ENCODE data around the gene DIAPH2. TPM values are rescaled to one million over a fixed set of nuclear protein-coding genes. Genes with fewer than 3 reads are reported as not detected.

DIAPH2 gene
- total and polyA plus RNA-seq, 8 donors = 1.9 to 10.0 (median 5.9) TPM

DNA sequence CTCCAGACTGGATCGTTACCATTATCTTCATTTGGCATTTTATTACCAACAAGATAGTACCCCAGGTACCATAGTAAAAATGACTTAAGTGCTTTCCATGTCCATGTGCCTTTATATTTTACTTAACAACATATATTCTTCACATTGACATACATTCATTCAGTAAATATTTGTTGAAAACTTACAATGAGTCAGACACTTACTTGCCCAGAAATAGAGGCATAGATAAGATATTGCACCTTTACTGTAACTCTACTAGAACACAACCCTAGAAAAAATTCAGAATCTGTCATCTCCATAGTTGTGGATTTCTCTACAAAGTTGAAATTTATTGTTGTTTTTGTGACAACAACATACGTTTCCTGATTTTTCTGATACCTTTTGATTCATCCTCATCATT is 839.7 kb downstream of the DIAPH2 start:
- FAIRE-seq (no peak), ATAC-seq (no peak), DNase-seq (no peak)
- TF ChIP-seq, protein P1, sequence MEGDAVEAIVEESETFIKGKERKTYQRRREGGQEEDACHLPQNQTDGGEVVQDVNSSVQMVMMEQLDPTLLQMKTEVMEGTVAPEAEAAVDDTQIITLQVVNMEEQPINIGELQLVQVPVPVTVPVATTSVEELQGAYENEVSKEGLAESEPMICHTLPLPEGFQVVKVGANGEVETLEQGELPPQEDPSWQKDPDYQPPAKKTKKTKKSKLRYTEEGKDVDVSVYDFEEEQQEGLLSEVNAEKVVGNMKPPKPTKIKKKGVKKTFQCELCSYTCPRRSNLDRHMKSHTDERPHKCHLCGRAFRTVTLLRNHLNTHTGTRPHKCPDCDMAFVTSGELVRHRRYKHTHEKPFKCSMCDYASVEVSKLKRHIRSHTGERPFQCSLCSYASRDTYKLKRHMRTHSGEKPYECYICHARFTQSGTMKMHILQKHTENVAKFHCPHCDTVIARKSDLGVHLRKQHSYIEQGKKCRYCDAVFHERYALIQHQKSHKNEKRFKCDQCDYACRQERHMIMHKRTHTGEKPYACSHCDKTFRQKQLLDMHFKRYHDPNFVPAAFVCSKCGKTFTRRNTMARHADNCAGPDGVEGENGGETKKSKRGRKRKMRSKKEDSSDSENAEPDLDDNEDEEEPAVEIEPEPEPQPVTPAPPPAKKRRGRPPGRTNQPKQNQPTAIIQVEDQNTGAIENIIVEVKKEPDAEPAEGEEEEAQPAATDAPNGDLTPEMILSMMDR (IDR thresholded peaks at IDR 0.05) = no peak
- no peaks in the 10 kb centered on the region for H3K9me3 ChIP-seq
- no peaks in the 10 kb centered on the region for H3K27me3 ChIP-seq
- no peak overlapping the region for H3K4me3 ChIP-seq
- intact Hi-C loops (cut with DNase I) = no loop called here
- WGBS, 2 donors = 72 to 74% methylated on average over 2 of the region's 2 CpGs
- H3K36me3 ChIP-seq = no peaks in the 10 kb centered on the region
- H3K27ac ChIP-seq = no peak overlapping the region
- H3K4me1 ChIP-seq = no peaks in the 10 kb centered on the region

DNA sequence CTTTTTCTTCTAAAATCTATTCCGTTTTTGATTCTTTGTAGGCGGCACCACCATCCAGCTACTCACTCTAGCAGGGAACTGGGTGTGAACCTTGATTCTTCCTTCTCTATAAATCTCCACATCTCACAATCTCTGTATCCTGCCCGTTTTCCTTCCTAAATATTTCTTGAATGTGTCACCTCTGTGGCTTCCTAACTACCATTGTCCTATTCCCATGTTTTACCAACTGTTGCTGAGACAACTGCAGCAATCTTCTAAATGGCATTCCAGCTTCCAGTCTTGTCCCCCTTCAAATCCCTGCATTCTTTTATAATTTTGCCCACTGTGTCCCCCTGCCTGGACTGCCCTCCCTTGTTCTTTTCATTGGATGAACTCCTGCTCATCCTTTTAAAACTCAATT is 840.4 kb downstream of the DIAPH2 start:
- FAIRE-seq = no peak
- H3K27me3 ChIP-seq = no peaks in the 10 kb centered on the region

DNA sequence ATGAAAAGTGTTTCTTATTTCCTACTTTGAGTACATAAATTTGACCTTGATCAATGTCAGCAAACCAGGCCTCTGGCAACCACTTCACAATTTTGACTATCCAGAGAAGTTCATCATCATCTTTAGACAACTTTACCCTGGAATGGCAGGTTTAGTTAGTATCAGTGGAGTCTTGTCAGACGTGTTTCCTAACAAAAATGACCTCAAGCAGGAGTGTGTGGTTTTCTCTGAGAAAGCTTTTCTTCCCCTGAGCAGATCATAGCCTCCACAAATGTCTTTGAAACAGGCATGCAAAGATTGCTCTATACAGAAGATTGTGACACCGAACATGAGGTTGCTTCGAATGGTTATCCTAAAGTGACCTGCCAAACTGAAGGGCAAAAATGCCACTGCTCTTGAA is 841.3 kb downstream of the DIAPH2 start:
- no peak overlapping the region for H3K27ac ChIP-seq
- intact Hi-C loops (cut with DNase I) = no loop called here
- 64 to 71% methylated on average over 3 of the region's 3 CpGs for WGBS, 2 donors
- FAIRE-seq = no peak
- no peaks in the 10 kb centered on the region for H3K9me3 ChIP-seq
- TF ChIP-seq, protein P1 (IDR thresholded peaks at IDR 0.05) = no peak
- H3K4me3 ChIP-seq = no peak overlapping the region
- no peaks in the 10 kb centered on the region for H3K27me3 ChIP-seq
- H3K4me1 ChIP-seq = no peaks in the 10 kb centered on the region
- H3K36me3 ChIP-seq = no peaks in the 10 kb centered on the region
- no peak for DNase-seq
- no peak for ATAC-seq

More for the DNA sequence above, 840.4 kb downstream of the DIAPH2 start:
- 60 to 88% methylated on average over 3 of the region's 3 CpGs for WGBS, 2 donors
- H3K27ac ChIP-seq = no peak overlapping the region
- no peaks in the 10 kb centered on the region for H3K36me3 ChIP-seq
- DNase-seq = no peak
- no peaks in the 10 kb centered on the region for H3K9me3 ChIP-seq
- intact Hi-C loops (cut with DNase I) = no loop called here
- no peaks in the 10 kb centered on the region for H3K4me1 ChIP-seq
- H3K4me3 ChIP-seq = no peak overlapping the region
- TF ChIP-seq, protein P1 (IDR thresholded peaks at IDR 0.05) = no peak
- ATAC-seq = no peak

DNA sequence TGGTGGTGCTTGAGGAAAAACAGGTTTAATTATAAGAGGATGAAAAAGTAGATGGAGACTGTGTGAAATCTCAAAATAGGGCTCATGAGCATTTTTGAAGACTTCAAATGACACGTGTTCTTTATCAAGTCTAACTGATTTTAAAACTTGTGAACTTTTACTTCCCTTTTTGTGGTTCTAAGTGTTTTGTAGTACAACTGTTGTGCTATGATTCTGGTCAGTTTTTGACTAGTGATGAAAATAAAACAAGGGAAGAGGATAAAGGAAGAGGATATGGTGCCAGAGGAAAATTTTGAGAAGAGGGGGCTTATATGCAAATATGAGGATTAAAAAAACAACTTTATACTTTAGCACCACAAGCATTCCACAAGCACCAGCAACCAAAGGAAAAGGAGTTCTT is 843.1 kb downstream of the DIAPH2 start:
- WGBS, 2 donors = 64 to 86% methylated on average over 1 of the region's 1 CpG
- Histone ChIP-seq H3K27me3 (no peaks in the 10 kb centered on the region), H3K36me3 (no peaks in the 10 kb centered on the region), H3K27ac (no peak overlapping the region), H3K9me3 (no peaks in the 10 kb centered on the region), H3K4me3 (no peak overlapping the region), H3K4me1 (no peaks in the 10 kb centered on the region)
- ATAC-seq (no peak), DNase-seq (no peak), FAIRE-seq (no peak)
- intact Hi-C loops (cut with DNase I) = no loop called here
- TF ChIP-seq, protein P1 (IDR thresholded peaks at IDR 0.05) = no peak

DNA sequence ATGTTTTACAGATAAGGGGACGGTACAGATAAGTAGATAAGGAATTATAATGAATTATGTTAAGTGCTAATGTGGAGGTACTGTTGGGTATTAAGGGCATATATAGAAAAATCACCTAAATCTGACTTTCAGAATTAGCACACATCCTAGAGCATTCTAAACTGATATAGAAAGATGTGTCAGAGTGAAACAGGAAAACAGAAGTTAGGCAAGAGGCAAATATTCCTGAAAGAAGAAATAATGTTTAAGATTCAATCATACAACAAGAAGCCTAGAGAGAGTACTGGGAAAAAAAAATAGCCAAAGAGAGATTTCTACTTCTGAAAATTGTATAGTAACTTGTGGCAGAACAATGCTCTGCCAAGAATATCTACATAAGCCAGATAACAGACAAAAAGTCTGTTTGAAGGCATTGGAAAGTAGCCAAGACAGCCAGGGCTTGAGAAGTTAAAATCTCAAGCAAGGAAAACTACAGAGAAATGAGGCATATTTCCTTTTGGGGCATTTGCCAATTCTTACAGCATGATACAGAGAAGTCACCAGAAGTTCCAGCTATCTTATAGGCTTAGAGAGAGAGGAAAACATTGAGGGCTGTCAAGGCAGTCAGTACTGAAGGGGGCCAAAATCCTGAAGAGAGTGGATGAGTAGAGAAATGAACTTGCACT is 845.0 kb downstream of the DIAPH2 start:
- Histone ChIP-seq H3K27ac (no peak overlapping the region), H3K4me1 (no peaks in the 10 kb centered on the region), H3K36me3 (no peaks in the 10 kb centered on the region), H3K27me3 (no peaks in the 10 kb centered on the region), H3K4me3 (no peak overlapping the region), H3K9me3 (no peaks in the 10 kb centered on the region)
- no peak for DNase-seq
- WGBS, 2 donors = 43 to 45% methylated on average over 1 of the region's 1 CpG
- intact Hi-C loops (cut with DNase I) = no loop called here
- ATAC-seq = no peak
- TF ChIP-seq, protein P1 (IDR thresholded peaks at IDR 0.05) = no peak
- no peak for FAIRE-seq

Data from pancreas (tissue), 10 donors.